ENCODE measurements around the gene SPAG4.
A peak's percentile ranks its signal among the peaks of the same experiment; 100 is the strongest.

SPAG4 gene

DNA sequence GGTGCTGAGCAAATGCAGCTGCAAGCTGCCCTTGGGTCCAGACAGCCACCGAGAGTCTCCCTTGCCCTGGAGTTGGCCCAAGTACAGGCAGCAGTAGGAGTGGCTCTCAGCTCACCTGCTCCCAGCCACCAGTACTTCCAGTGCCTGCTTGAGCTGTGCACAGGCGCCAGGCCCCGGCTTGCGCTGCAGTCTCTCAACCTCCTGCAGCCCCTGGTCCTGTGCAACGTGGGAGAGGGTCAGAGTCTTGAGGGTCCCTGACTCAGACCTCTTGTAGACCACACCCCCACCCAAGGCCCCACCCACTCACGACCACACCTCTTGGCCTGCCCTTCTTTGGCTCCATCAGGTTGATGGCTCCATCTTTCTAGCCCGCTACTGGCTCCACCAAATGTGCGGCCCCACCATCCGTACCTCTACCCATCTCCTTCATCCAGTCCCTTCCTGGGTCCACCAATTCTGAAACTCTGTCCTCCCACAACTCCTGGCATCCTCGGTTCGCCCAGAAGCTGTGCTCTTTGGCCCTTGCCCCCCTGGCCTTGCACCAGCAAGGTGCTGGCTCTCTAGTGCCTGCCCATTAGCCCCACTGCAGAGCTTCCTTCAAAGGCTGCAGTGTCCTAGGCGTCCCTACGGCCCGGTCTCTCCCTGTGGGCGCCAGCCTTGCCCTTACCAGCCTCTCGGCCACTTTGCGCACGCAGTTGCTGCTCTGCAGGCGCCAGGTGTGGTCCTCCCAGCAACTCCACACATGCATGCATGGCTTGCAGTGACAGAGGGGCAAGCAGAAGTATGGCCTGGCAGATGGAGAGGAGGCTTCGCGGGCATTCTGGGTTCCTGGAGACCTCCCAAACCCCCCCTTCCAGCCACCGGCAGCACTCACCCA, 16.5 kb upstream of the SPAG4 start:
- DNase-seq (ENCODE audit: low read depth) = no peak

GRCh38 chr20:35599776-35600120, 15.9 kb upstream of the SPAG4 start:
- DNase-seq (ENCODE audit: low read depth) = no peak

DNA sequence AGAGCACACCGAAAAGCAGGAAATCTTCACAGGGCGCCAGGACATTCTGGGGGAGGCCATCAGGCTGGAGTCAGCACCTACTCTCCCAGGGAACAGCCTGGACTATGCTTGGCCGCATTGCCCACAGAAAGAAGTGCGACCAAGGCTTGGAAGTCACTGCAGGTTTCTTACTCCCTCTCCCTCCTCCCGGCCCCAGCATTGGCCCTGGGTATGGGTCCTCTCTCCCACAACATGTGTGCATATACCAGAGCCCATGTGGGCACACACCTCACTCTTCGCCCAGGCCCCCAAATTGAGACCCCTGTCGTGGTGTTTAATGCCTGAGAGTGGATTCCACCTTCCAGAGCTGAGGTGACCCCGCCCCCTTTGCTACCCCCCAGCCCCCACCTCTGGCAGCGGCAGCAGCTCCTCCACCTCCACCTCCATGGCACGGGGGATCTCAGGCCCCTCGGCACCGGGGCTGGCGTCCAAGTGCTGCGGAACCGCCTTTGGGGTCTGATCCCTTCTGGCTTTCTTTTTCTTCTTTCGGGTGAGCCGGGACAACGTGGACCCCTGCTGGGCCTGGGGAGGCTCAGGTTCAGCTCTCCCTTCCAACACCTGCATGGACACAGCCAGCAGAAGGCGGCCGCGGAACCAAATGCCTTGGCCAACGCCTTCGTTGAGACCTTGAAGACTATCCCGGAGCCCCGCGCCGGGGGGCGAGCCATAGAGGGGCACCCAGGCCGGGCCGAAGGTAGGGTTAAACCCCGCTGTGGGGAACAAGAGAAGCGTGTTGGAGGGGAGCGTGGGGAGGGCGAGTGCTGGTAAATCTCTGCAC, 15.2 kb upstream of the SPAG4 start:
- no peak for DNase-seq (ENCODE audit: low read depth)

DNA sequence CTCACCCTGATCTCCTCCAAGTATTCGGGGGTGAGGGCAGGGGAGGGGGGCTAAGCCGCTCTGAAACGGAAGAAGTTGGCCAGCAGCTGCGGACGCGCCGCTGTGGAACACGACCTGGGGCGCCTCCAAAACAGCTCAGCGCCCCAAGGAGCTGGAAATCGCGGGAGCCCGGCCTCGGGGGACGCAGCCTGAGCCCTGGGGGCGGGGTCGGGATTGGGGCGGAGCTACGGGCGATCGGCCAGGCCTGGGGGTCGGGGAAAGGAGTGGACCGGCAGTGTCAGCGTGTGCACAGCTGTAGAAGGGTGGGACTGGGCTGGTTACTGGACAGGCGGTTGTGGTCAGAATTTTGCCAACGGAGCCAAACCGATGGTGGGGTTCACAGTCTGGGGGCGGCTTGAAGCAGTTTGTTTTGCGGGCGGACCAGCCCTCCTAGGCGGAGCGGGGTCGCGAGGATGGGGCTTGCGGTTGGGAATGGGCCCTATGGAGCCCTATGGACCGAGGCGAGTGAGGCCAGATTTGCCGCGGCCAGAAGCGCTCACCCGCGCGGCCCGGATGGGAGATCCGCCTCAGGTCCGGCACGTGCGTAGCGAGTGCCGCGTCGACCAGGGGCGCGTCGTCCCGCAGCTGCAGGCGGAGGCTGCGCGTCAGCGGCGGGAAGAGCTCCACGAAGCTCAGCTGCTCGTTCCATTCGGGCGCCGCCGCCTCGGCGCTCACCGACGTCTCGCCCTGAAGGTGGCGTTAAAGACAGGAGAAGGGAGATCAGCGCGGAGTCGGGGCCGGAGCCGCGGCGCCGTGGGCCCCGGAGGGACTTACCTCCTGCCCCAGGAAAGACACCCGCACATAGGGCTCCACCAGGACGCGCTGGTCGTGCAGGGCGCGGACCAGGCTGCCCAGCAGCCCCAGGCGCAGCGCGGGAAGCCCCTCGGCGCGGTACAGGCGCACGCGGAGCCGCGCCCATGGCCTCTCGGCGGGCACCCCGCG, 14.3 kb upstream of the SPAG4 start:
- DNase-seq (ENCODE audit: low read depth) = no peak

DNA sequence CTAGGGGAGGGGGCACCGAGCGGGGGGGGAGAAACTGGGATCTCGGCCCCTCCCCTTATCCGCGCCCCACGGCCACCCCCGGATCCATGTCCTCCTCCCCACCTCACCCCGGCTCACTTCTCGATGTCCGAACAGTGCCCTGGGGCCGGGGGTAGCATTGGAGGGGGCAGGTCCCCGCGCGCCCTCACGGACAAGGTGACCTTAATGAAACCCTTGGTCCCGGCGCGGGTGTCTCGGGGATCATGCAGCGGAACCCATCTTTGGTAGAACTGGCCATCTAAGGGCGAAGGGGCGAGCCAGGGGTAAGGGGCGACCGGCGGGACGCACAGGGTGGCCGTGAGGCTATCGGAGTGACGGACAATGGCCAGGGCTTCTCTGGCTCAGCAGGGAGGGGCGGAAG, 13.6 kb upstream of the SPAG4 start:
- DNase-seq (ENCODE audit: low read depth) = no peak

GRCh38 chr20:35602851-35603495, 12.7 kb upstream of the SPAG4 start:
- no peak for DNase-seq (ENCODE audit: low read depth)

- DNase-seq (ENCODE audit: low read depth) = no peak
Observed at GRCh38 chr20:35603695-35604448, 11.8 kb upstream of the SPAG4 start.

DNA sequence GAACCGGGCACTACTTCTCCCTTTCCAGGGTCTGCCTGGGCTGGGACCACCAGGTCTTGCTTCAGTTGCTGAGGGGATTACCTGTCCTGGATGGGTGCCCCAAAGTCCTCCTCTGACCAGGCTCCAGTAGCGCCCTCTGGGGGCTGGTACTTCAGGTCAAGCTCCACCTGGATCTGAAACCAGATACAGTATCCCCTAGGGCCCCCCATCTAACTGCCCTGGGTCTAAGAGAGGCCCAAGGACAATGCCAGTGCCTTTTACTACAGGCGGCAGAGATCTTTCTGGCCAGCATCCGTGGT, 11.2 kb upstream of the SPAG4 start:
- no peak for DNase-seq (ENCODE audit: low read depth)

GRCh38 chr20:35606127-35606526, 9.5 kb upstream of the SPAG4 start:
- DNase-seq (ENCODE audit: low read depth) = no peak

DNA sequence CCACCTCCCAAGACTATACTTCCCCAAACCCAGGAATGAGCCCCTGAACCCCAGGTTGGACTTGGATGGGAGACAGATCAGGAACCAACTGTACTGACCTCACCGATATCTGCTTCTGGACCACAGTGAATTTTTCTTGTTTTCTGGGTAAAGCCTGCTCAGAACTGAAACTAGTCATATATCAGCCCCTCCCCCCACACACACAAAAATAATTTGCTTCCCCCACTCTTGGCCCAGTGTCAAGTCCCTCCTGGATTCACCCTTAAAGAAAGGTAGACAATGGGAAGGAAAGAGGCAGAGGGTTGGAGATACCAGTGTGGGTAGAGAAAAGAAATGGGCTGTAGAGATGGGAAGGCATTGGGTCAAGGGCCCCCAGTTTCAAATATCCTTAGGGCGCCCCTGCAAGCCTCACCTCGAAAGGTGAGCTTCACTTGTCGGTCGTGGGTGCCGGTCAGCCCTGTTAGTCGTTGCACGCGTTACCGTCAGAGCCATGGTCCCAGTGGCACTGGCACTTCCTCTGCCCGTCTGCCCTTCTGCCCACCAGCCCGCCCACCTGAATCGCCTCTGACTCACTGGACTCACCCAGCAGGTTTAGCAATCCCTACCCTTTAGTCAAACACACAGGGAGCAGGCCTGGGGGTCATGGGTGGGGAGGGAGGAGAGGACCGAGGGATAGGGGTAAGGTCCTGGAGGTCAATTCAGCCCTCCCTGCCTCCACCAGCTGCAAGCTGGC, 8.5 kb upstream of the SPAG4 start:
- DNase-seq (ENCODE audit: low read depth) = no peak

DNA sequence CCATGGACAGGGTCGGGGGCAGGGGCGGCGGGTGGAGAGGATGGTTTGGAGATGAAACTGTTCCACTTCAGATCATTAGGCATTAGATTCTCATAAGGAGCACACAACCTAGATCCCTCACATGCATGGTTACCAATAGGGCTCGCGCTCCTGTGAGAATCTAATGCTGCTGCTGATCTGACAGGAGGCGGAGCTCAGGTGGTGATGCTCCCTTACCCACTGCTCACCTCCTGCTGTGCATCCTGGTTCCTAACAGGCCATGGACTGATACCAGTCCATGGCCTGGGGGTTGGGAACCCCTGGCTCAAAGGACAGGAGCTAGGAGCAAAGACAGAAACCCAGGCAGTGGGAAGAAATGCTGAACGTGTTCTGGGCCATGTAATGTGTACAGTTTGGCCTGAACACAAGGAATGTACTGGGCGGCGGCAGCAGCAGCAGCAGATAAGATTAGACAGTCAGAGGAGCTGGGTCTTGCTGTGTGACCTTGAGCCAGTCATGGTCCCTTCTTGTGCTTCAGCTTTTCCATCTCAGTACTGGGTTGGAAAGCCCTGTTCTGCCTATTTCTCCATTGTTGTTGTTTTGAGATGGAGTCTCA, 4.7 kb upstream of the SPAG4 start:
- no peak for DNase-seq (ENCODE audit: low read depth)

GRCh38 chr20:35611482-35611881, 4.1 kb upstream of the SPAG4 start:
- DNase-seq (ENCODE audit: low read depth) = no peak

- no peak for DNase-seq (ENCODE audit: low read depth)
Observed at GRCh38 chr20:35616465-35617396, 1.1 kb downstream of the SPAG4 start.

DNA sequence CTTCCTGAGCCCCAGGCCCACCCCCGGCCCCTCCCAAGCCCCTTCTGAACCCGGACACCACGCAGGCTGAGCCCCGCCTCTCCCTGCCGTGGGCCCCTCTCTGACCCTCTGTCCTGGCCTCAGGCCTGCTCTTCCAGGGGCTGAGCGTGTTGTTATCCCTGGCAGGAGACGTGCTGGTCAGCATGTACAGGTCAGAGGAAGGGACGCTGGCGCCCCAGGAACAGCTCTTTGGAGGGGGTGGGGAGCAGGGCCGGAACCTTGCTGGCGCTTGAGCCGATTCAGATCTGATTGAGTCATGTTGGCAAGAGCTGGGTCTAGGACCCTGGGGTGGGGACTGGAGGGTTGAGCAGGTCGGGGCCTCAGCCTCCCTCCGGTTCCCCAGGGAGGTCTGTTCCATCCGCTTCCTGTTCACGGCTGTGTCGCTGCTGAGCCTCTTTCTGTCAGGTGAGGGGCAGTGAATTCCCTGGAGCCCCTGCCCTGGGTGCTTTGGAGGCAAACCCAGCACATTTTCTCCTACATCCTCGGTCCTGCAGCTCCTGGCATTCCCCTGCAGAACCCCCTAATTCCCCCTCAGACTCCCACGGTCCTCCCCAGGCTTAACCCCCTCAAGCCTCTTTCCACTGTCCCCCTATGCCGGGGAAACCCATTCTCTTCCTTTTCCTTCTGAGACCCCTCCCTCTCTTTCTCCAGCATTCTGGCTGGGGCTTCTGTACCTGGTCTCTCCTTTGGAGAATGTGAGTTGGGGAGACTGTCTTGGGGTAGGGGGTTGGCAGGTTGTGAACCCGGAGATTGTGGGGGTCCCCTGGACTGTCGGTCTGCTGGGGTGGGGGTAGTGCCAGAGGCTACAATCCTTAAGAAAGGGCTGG, 2.0 kb downstream of the SPAG4 start:
- no peak for DNase-seq (ENCODE audit: low read depth)

GRCh38 chr20:35618263-35619131, 2.9 kb downstream of the SPAG4 start:
- no peak for DNase-seq (ENCODE audit: low read depth)

- DNase-seq (ENCODE audit: low read depth) = peak; percentile 61
Observed at GRCh38 chr20:35619196-35620095, 3.8 kb downstream of the SPAG4 start.
